H54 (cell line): ENCODE measurements around the gene IAH1.

ENCODE experiments used
- DNase-seq: peaks from one replicate; pipeline ENCODE4 v3.0.0; 2011; ENCODE audit warnings: low spot score, mixed read lengths; ENCODE audit not compliant: insufficient read length
- FAIRE-seq: peaks from 3 replicates; lab custom pipeline; 2011; peaks lifted over from hg19 to GRCh38; lab: Jason Lieb, UNC
- POLR2A ChIP-seq: IDR thresholded peaks from 2 replicates; pipeline ENCODE4 v1.6.1; 2011; ENCODE audit warnings: low read depth, mild to moderate bottlenecking, low read length

The IAH1 gene, protein sequence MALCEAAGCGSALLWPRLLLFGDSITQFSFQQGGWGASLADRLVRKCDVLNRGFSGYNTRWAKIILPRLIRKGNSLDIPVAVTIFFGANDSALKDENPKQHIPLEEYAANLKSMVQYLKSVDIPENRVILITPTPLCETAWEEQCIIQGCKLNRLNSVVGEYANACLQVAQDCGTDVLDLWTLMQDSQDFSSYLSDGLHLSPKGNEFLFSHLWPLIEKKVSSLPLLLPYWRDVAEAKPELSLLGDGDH

DNA sequence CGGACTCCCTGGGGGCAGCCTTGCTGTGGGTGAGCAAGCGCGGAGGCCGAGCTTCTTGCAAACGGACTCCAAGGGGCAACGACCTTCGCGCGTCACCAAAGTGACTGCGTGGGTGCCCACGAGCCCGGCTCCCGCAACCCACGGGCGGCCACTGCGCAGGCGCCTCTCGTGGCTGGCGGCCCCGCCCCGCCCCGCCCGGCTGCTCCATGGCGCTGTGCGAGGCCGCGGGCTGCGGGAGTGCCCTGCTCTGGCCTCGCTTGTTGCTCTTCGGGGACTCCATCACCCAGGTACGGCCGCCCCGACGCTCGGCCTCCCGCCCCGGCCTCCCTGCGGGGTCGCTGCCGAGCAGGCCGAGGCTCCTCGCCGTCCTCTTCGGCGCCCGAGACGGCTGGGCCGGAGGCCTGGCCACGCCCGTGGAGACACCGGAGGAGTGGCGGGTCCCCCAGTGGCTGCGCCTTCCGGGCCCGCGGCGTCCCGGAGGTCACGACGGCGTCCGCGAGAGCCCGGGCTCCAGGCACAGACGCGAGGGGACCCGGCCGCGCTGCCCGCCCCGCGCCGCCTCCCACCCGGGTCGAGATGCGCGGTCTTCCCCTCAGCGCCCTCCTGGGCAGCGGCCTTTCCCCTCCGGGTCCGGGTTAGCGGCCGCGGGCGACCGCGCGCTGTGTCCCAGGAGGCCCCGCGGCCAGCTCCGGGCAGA, at the start of gene IAH1:
Gene IAH1, plus strand, starts transcription at position 191 of the 697 bp plus-strand sequence. Its CDS starts 16 bp downstream, at position 207.
- TF ChIP-seq POLR2A, result peak; percentile 81
- peak; percentile 70 for DNase-seq
- no peak for FAIRE-seq

DNA sequence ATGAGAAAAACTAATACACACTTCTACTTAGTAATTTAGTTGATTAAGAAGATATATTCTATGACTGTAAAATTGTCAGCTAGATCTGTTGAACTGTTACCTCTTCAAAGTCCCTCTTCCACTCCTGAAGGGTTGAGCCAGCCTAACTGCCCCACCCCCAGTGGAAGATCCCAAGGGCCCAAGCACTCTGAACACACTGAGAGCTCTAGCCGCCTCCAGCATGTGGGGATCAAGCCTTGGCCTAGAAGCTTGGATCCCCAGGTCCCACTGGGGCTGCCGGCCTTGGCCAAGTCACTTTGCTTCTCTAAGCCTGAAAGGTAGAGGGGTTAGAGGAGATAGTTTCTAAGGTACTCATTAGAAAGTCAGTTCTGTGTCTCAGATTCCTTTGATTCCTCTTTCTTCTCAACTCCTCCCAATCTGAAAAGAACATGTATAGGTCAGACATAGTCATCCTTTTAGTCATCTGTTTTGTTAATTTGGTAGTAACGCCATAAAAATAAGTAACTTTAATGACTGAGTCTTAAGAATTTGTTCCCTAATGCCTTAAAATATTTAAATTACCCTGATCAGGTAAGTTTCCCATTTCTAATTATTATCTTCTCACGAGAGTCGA, 45.3 kb upstream of the IAH1 start:
- FAIRE-seq, result no peak
- no peak for DNase-seq
- no peak for TF ChIP-seq POLR2A

DNA sequence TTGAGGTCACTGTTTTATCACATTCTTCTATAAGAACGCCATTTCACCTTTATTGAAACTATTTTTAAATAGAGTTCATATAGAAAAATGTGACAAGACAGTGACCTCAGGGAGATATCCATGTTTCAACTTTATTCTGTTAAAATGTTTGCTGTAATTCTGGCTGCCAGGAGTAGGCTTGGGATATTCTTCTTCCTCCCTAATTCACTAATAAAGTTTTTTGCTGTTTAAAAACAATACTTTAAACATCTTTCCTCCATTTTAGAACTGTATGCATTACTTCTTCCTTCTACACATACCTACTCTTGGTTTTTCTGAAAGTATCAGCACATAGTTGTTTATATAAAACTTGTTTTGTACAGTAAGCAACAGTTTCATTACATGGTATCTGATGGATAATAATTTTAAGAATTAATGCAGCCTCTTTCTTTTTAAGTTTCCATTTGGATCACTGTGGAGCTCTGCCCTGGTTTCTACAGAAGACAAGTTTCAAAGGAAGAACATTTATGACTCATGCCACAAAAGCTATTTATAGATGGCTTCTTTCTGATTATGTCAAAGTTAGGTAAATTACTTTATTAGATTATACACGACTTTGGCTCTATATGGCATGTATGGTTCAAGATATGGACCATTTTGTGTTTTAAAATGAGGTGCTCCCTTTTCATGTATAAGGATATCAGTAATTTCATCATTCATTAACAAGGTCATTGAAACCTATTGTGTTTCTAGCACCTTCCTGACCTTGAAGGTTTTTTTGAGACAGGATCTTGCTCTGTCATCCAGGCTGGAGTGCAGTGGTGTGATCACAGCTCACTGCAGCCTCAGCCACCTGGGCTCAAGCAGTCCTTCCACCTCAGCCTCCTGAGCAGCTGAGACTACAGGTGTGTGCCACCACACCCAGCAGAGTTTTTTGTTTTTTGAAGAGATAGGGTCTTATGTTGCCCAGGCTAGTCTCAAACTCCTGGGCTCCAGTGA, 43.7 kb upstream of the IAH1 start:
- peak; percentile 53 for FAIRE-seq
- DNase-seq, result no peak
- no peak for TF ChIP-seq POLR2A

DNA sequence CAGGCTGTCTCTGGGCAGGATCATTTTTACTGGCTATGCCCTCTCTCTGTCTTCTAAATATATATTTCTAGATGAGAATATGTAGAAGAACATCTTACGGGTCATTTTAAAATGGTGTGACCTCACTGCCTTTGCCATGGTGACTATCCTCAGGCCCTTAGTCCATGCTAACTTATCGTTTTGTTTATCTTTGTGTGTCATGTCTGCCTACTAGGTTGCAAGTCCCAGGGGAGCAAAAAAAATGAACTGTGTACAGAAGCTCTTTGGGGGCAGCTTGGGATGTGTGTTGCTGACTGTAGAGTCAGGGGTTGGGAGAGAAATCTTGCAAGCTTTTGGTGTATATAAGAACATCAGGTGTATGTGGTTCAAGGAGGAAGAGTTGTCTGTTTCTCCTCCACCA, 39.9 kb upstream of the IAH1 start:
- no peak for DNase-seq
- FAIRE-seq, result no peak
- no peak for TF ChIP-seq POLR2A

DNA sequence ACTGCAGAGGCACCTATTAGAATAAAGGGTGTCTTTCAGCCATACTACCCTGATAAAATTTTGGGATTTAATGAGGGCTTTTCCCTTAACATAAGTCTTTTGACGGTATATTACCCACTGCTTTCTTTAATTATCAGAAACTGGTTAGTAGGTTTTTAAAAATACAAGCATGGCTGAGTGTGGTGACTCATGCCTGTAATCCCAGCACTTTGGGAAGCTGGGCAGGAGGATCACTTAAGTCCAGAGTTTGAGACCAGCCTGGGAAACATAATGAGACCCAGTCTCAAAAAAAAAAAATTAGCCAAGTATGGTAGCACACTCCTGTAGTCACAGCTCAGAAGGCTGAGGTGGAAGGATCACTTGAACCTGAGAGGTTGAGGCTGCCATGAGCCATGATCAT, 34.8 kb upstream of the IAH1 start:
- DNase-seq (no peak), FAIRE-seq (no peak)
- TF ChIP-seq POLR2A, result no peak

DNA sequence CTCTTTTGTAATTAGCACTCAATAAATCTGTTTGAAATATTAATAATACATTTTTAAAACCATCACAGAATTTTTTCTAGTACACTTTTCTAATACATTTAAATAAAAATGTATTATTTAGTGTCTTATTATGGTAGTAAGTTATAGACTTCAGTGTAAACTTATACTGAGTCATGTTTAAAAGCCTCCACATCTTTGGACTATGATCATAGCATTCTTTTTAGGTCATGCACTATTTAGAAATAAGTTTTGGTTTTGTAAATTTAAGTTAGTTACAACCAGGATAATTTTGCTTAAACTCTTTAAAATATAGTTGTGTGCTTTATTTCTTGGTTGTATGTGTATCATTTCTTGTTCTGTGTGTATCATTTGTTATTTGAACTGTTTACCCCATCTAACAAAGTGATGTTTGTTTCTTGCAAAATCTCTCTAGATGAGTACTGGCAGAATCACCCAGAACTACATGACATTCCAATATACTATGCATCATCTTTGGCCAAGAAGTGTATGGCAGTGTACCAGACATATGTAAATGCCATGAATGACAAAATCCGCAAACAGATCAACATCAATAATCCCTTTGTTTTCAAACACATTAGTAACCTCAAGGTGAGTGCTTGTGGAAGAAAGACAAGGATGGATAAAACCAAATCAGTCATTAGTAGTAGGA, 34.2 kb upstream of the IAH1 start:
- no peak for TF ChIP-seq POLR2A
- DNase-seq, result no peak
- FAIRE-seq, result no peak

GRCh38 chr2:9441556-9441955, 32.8 kb upstream of the IAH1 start:
- FAIRE-seq (no peak), DNase-seq (no peak)
- TF ChIP-seq POLR2A, result no peak

- FAIRE-seq (no peak), DNase-seq (no peak)
- no peak for TF ChIP-seq POLR2A
Measured at GRCh38 chr2:9443526-9443925, 30.8 kb upstream of the IAH1 start.

GRCh38 chr2:9445089-9445488, 29.3 kb upstream of the IAH1 start:
- FAIRE-seq (no peak), DNase-seq (no peak)
- no peak for TF ChIP-seq POLR2A

- DNase-seq (no peak), FAIRE-seq (no peak)
- no peak for TF ChIP-seq POLR2A
Measured at GRCh38 chr2:9451231-9451630, 23.1 kb upstream of the IAH1 start.

DNA sequence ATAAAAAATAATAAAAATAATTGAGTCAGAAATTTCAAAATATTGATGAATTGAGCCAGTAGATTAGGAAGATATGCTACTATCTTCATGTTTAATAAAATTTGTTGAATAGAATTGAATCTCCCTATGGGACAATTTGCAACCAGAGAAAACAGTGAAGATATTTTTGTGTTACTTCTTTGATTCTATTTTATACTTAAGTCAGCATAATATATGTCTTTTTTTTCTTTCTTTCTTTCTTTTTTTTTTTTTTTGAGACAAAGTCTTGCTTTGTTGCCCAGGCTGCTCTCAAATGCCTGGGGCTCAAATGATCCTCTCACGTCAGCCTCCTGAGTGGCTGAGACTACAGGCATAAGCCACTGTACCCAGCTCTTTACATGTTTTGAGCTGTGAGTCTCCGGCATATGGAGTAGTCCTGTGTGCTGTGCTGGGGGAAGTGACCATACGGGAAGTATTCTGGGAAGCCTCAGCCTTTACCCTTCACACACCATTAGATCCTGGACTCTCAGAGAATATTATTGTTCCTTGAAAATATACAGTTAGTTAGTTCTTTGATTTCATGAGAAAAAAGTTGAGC, 13.8 kb upstream of the IAH1 start:
- DNase-seq (no peak), FAIRE-seq (no peak)
- TF ChIP-seq POLR2A, result no peak

DNA sequence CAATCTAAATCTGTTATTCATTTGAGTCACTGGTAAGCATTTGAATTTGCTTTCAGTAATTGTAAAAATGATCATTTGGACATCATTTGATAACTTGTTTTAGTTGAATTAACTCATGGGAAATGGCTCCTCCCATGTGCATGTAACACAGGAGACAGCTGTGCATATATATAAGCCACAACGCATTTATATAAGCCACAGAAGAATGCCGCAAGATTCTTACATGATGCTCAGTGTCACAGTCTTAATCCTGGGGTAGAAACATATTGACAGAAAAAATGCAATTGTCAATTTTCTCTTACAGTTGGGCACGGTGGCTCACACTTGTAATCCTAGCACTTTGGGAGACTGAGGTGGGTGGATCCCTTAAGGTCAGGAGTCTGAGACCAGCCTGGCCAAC, 13.3 kb upstream of the IAH1 start:
- TF ChIP-seq POLR2A, result no peak
- FAIRE-seq (no peak), DNase-seq (no peak)

GRCh38 chr2:9462313-9462712, 12.0 kb upstream of the IAH1 start:
- FAIRE-seq (no peak), DNase-seq (no peak)
- TF ChIP-seq POLR2A, result no peak
